DND-41 (cell line): ENCODE measurements around the gene ADCK1.

Experiments
- CTCF ChIP-seq: IDR thresholded peaks from 2 replicates; pipeline ENCODE4 v1.5.1; 2012; ENCODE audit warnings: borderline replicate concordance, low read length, moderate library complexity, mild to moderate bottlenecking; ENCODE audit not compliant: poor library complexity, severe bottlenecking; ENCODE audit errors: extremely low read depth
- EZH2 ChIP-seq: IDR thresholded peaks from 3 replicates; pipeline ENCODE4 v1.6.1; 2012; ENCODE audit warnings: borderline replicate concordance, low read depth, mild to moderate bottlenecking, moderate library complexity, low read length, inconsistent platforms; ENCODE audit not compliant: severe bottlenecking

DNA sequence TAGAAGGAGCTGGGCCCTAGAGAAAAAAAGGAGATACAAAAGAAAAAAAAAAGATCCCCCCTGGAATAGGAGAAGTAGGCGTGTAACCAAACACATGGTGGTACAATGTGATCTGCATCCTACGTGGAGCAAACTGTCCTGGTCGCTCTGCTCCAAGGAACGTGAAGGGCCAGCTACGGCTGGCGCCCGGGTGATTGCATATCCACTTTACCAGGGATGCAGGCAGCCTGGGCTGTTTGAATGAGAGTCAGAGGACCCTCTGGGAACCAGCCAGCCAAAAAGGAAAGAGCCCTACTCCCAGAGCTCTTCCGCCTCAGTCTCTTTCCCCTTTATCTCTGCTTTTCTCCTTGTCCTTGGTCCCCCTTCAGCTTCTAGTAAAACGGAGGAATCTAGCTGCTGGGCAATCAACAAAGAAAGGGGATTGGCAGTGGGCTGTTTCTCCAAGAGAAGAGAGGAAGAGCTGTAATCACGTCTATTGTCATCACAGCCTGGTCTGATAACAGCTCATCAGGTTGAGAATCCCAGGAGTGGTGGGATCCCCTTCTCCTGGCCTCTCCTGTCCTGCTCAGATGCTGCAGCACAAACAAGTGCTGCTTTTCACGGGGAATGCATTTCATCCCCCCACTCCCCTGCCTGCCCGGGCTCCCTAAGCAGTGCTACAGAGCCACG, 156.0 kb downstream of the ADCK1 start:
- TF ChIP-seq CTCF (no peak), EZH2 (no peak)
